Neural cell (in vitro differentiated cells): Measurements from ENCODE around the gene PPFIBP1. TPM values are rescaled to one million over a fixed set of nuclear protein-coding genes. Genes with fewer than 3 reads are reported as not detected.

Experiments
- H2AFZ ChIP-seq: fragments of 200-600, 300-800 bp; sonication (generic), shearing (Covaris generic); 2 replicates; pipeline ENCODE4 v1.6.0; 2014; ENCODE audit warnings: low read depth, mild to moderate bottlenecking, antibody characterized with exemption, low read length, moderate library complexity
- H3F3A ChIP-seq: fragments of 200-600 bp; shearing (Covaris generic); 2 replicates; pipeline ENCODE4 v1.6.1; 2016; ENCODE audit warnings: mild to moderate bottlenecking, moderate library complexity, mixed read lengths, antibody characterized with exemption, low read length; ENCODE audit not compliant: insufficient read depth, poor library complexity, severe bottlenecking
- H3K27ac ChIP-seq: fragments of 200-600, 300-800 bp; sonication (generic), shearing (Covaris generic); 2 replicates; pipeline ENCODE4 v1.5.1; 2014; ENCODE audit warnings: mild to moderate bottlenecking, low read length, moderate library complexity
- H3K27me3 ChIP-seq: fragments of 300-800, 200-600 bp; sonication (generic), shearing (Covaris generic); 2 replicates; pipeline ENCODE4 v1.6.0; 2014; ENCODE audit warnings: mild to moderate bottlenecking, low read depth, low read length, moderate library complexity; ENCODE audit not compliant: insufficient read depth
- H3K36me3 ChIP-seq: fragments of 300-800, 200-600 bp; sonication (generic), shearing (Covaris generic); 2 replicates; pipeline ENCODE4 v1.5.1; 2014; ENCODE audit warnings: mild to moderate bottlenecking, antibody characterized with exemption, low read length, moderate library complexity; ENCODE audit not compliant: insufficient read depth
- H3K4me2 ChIP-seq: fragments of 300-800, 200-600 bp; sonication (generic), shearing (Covaris generic); 2 replicates; pipeline ENCODE4 v1.6.0; 2014; ENCODE audit warnings: mild to moderate bottlenecking, low read length
- H3K4me3 ChIP-seq: fragments of 300-800, 200-600 bp; sonication (generic), shearing (Covaris generic); 2 replicates; pipeline ENCODE4 v1.5.1; 2014; ENCODE audit warnings: mild to moderate bottlenecking, low read length, moderate library complexity
- H3K79me2 ChIP-seq: fragments of 200-600 bp; shearing (Covaris generic); replicated peaks from 2 replicates; pipeline ENCODE4 v1.6.0; 2014; ENCODE audit warnings: mild to moderate bottlenecking, low read length, moderate library complexity; ENCODE audit not compliant: insufficient read depth
- H3K9ac ChIP-seq: fragments of 300-800, 200-600 bp; sonication (generic), shearing (Covaris generic); 2 replicates; pipeline ENCODE4 v1.6.1; 2016; ENCODE audit warnings: mild to moderate bottlenecking, low read length, mixed read lengths
- H3K9me2 ChIP-seq: fragments of 200-600 bp; shearing (Covaris generic); 2 replicates; pipeline ENCODE4 v1.6.1; 2016; ENCODE audit warnings: mild to moderate bottlenecking, low read length, mixed read lengths; ENCODE audit not compliant: insufficient read depth
- H3K9me3 ChIP-seq: fragments of 200-600, 300-800 bp; sonication (generic), shearing (Covaris generic); 2 replicates; pipeline ENCODE4 v1.6.1; 2016; ENCODE audit warnings: mild to moderate bottlenecking, mixed run types, low read length, moderate library complexity, mixed read lengths
- H4K20me1 ChIP-seq: fragments of 200-600 bp; shearing (Covaris generic); 2 replicates; pipeline ENCODE4 v1.6.1; 2016; ENCODE audit warnings: mild to moderate bottlenecking, mixed run types; ENCODE audit not compliant: insufficient read depth
- EP300 ChIP-seq: fragments of 450-650 bp; conservative IDR thresholded peaks from 2 replicates; pipeline ENCODE4 v1.6.1; 2014; ENCODE audit warnings: antibody characterized with exemption, mild to moderate bottlenecking, moderate library complexity; ENCODE audit not compliant: poor library complexity, severe bottlenecking
- EZH2 ChIP-seq: fragments of 200-600, 300-800 bp; shearing (Covaris generic), sonication (generic); IDR thresholded peaks from 2 replicates; pipeline ENCODE4 v1.6.1; 2014; ENCODE audit warnings: antibody characterized with exemption, low read length, borderline replicate concordance, mild to moderate bottlenecking; ENCODE audit not compliant: insufficient read depth, poor library complexity, severe bottlenecking
- MXI1 ChIP-seq: fragments of 450-650 bp; conservative IDR thresholded peaks from 2 replicates; pipeline ENCODE4 v1.6.1; 2014; ENCODE audit warnings: antibody characterized with exemption, mild to moderate bottlenecking; ENCODE audit not compliant: poor library complexity, severe bottlenecking
- POLR2AphosphoS5 ChIP-seq: IDR thresholded peaks from 2 replicates; pipeline ENCODE4 v1.6.1; 2012
- RAD21 ChIP-seq: fragments of 450-650 bp; conservative IDR thresholded peaks from 2 replicates; pipeline ENCODE4 v1.6.1; 2014; ENCODE audit warnings: antibody characterized with exemption, mild to moderate bottlenecking, moderate library complexity
- REST ChIP-seq: IDR thresholded peaks from 2 replicates; pipeline ENCODE4 v1.6.1; 2012; ENCODE audit warnings: borderline replicate concordance
- SMC3 ChIP-seq: fragments of 450-650 bp; conservative IDR thresholded peaks from 2 replicates; pipeline ENCODE4 v1.6.1; 2014; ENCODE audit warnings: antibody characterized with exemption, mild to moderate bottlenecking, moderate library complexity; ENCODE audit not compliant: poor library complexity
- TAF1 ChIP-seq: IDR thresholded peaks from 2 replicates; pipeline ENCODE4 v1.6.1; 2012; ENCODE audit warnings: low read depth
- polyA plus RNA-seq: library from polyadenylated mRNA; depleted of rRNA; stranded (reverse); fragments of >200 nt; gene quantifications from 2 replicates; pipeline ENCODE4 v1.2.3, GENCODE V29; 2014
- TF ChIP-seq, protein P1 (sequence below): fragments of 450-650 bp; IDR thresholded peaks from 2 replicates; pipeline ENCODE4 v1.5.1; 2014; ENCODE audit warnings: antibody characterized with exemption, mild to moderate bottlenecking, moderate library complexity; ENCODE audit not compliant: poor library complexity, severe bottlenecking

Gene PPFIBP1
- polyA plus RNA-seq, 1 donor from 2014 or later = 30.2 TPM

- H3K79me2 ChIP-seq = no peaks in the 10 kb centered on the region
- no peak overlapping the region for H3K4me3 ChIP-seq
- no peaks in the 10 kb centered on the region for H4K20me1 ChIP-seq
- H3K36me3 ChIP-seq = no peaks in the 10 kb centered on the region
- H3F3A ChIP-seq = no peaks in the 10 kb centered on the region
- TF ChIP-seq SMC3 (no peak), POLR2AphosphoS5 (no peak), EZH2 (no peak), MXI1 (no peak), RAD21 (no peak), EP300 (no peak), TAF1 (no peak), REST (no peak)
- TF ChIP-seq, protein P1, sequence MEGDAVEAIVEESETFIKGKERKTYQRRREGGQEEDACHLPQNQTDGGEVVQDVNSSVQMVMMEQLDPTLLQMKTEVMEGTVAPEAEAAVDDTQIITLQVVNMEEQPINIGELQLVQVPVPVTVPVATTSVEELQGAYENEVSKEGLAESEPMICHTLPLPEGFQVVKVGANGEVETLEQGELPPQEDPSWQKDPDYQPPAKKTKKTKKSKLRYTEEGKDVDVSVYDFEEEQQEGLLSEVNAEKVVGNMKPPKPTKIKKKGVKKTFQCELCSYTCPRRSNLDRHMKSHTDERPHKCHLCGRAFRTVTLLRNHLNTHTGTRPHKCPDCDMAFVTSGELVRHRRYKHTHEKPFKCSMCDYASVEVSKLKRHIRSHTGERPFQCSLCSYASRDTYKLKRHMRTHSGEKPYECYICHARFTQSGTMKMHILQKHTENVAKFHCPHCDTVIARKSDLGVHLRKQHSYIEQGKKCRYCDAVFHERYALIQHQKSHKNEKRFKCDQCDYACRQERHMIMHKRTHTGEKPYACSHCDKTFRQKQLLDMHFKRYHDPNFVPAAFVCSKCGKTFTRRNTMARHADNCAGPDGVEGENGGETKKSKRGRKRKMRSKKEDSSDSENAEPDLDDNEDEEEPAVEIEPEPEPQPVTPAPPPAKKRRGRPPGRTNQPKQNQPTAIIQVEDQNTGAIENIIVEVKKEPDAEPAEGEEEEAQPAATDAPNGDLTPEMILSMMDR = no peak
- no peaks in the 10 kb centered on the region for H3K9me2 ChIP-seq
- H3K9ac ChIP-seq = no peak overlapping the region
- H3K27ac ChIP-seq = no peak overlapping the region
- no peak overlapping the region for H3K4me2 ChIP-seq
- no peak overlapping the region for H2AFZ ChIP-seq
- H3K27me3 ChIP-seq = no peaks in the 10 kb centered on the region
- H3K9me3 ChIP-seq = no peaks in the 10 kb centered on the region
Observed at GRCh38 chr12:27549236-27549800, 25.3 kb downstream of the PPFIBP1 start.

- Histone ChIP-seq H3K27ac (no peak overlapping the region), H2AFZ (no peak overlapping the region), H4K20me1 (no peaks in the 10 kb centered on the region), H3K79me2 (no peaks in the 10 kb centered on the region), H3K36me3 (no peaks in the 10 kb centered on the region), H3K9me3 (no peaks in the 10 kb centered on the region), H3K27me3 (no peaks in the 10 kb centered on the region), H3K4me3 (no peak overlapping the region), H3K4me2 (no peak overlapping the region), H3K9ac (no peak overlapping the region), H3F3A (no peaks in the 10 kb centered on the region), H3K9me2 (no peaks in the 10 kb centered on the region)
- TF ChIP-seq REST (no peak), SMC3 (no peak), EP300 (no peak), EZH2 (no peak), TAF1 (no peak)
Observed at GRCh38 chr12:27549801-27550652, 26.0 kb downstream of the PPFIBP1 start.
